ENCODE measurements around the gene CNTNAP2. TPM values are rescaled to one million over a fixed set of nuclear protein-coding genes. Genes with fewer than 3 reads are reported as not detected.

Gene CNTNAP2
- total RNA-seq, 4 donors from 2014 or later = not detected

- in situ Hi-C loops (cut with MboI; ENCODE audit: low sequenced_read_pairs in 4 of 4) (no loop called here), intact Hi-C loops (cut with DNase I; ENCODE audit: low total_unique reads) (no loop called here)
- no peaks in the 10 kb centered on the region for H3K9me3 ChIP-seq
- H3K36me3 ChIP-seq = no peaks in the 10 kb centered on the region
- H3K27ac ChIP-seq = no peak overlapping the region
- no peaks in the 10 kb centered on the region for H3K27me3 ChIP-seq
- TF ChIP-seq POLR2A (IDR thresholded peaks at IDR 0.05) = no peak
- TF ChIP-seq CTCF (IDR thresholded peaks at IDR 0.05 in 4 of 5, conservative IDR thresholded peaks at IDR 0.05 in 1 of 5) = no peak
- no peaks in the 10 kb centered on the region for H3K4me1 ChIP-seq
- H3K4me3 ChIP-seq = no peak overlapping the region
- ATAC-seq (no peak), DNase-seq (no peak)
Measured at GRCh38 chr7:147428075-147428474, 1311.5 kb downstream of the CNTNAP2 start.

DNA sequence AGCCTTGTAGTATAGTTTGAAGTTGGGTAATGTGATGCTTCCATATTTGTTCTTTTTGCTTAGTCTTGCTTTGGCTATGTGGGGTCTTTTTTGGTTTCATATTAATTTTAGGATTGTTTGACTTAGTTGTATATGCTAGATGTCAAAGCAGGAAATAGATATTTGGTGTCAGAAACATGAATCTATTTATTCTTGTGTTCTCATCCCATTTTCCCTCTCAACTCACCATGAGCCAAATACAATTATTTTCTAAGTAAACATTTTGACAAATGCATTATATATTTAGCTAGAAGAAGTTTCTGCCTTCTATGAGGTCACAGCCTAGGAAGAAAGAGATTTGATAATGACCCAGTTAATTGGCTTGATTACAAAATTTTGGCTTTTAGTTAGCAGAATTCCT is 1313.4 kb downstream of the CNTNAP2 start:
- no peaks in the 10 kb centered on the region for H3K9me3 ChIP-seq
- ATAC-seq (no peak), DNase-seq (no peak)
- no peaks in the 10 kb centered on the region for H3K27me3 ChIP-seq
- in situ Hi-C loops (cut with MboI; ENCODE audit: low sequenced_read_pairs in 4 of 4) (no loop called here), intact Hi-C loops (cut with DNase I; ENCODE audit: low total_unique reads) (no loop called here)
- no peaks in the 10 kb centered on the region for H3K4me1 ChIP-seq
- no peak for TF ChIP-seq POLR2A (IDR thresholded peaks at IDR 0.05)
- TF ChIP-seq CTCF (IDR thresholded peaks at IDR 0.05 in 4 of 5, conservative IDR thresholded peaks at IDR 0.05 in 1 of 5) = no peak
- no peak overlapping the region for H3K4me3 ChIP-seq
- H3K27ac ChIP-seq = no peak overlapping the region
- no peaks in the 10 kb centered on the region for H3K36me3 ChIP-seq

DNA sequence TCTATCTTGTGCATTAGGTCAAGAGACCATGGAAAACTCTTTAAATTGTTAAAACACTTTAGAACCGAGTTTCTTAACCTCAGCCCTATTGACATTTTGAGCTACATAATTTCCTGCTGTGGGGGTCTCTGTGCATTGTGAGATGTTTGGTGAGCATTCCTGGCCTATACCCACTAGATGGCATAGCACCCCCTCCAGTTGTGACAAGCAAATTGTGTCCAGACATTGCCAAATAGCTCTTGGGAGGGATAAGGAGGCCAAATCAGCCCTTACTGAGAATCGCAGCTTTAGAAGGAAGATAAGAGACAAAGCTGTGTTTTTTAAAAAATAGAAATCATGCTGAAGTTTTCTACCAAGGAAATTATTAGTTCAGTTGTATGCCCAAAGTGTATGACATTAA is 1315.5 kb downstream of the CNTNAP2 start:
- no peak for ATAC-seq
- in situ Hi-C loops (cut with MboI; ENCODE audit: low sequenced_read_pairs in 4 of 4) = no loop called here
- intact Hi-C loops (cut with DNase I; ENCODE audit: low total_unique reads) = no loop called here
- H3K4me3 ChIP-seq = no peak overlapping the region
- TF ChIP-seq CTCF (IDR thresholded peaks at IDR 0.05 in 4 of 5, conservative IDR thresholded peaks at IDR 0.05 in 1 of 5) (no peak), POLR2A (IDR thresholded peaks at IDR 0.05) (no peak)
- no peaks in the 10 kb centered on the region for H3K36me3 ChIP-seq
- no peaks in the 10 kb centered on the region for H3K27me3 ChIP-seq
- H3K4me1 ChIP-seq = no peaks in the 10 kb centered on the region
- no peaks in the 10 kb centered on the region for H3K9me3 ChIP-seq
- no peak overlapping the region for H3K27ac ChIP-seq
- DNase-seq = no peak

GRCh38 chr7:147432576-147432975 is 1316.0 kb downstream of the CNTNAP2 start:
- in situ Hi-C loops (cut with MboI; ENCODE audit: low sequenced_read_pairs in 4 of 4) (no loop called here), intact Hi-C loops (cut with DNase I; ENCODE audit: low total_unique reads) (no loop called here)
- DNase-seq (no peak), ATAC-seq (no peak)
- Histone ChIP-seq H3K36me3 (no peaks in the 10 kb centered on the region), H3K27ac (no peak overlapping the region), H3K4me1 (no peaks in the 10 kb centered on the region), H3K9me3 (no peaks in the 10 kb centered on the region), H3K4me3 (no peak overlapping the region), H3K27me3 (no peaks in the 10 kb centered on the region)
- TF ChIP-seq POLR2A (IDR thresholded peaks at IDR 0.05) = no peak
- TF ChIP-seq CTCF (IDR thresholded peaks at IDR 0.05 in 4 of 5, conservative IDR thresholded peaks at IDR 0.05 in 1 of 5) = no peak

GRCh38 chr7:147436718-147437117 is 1320.1 kb downstream of the CNTNAP2 start:
- no peak for ATAC-seq
- Histone ChIP-seq H3K27me3 (no peaks in the 10 kb centered on the region), H3K27ac (no peak overlapping the region), H3K36me3 (no peaks in the 10 kb centered on the region), H3K4me1 (no peaks in the 10 kb centered on the region), H3K9me3 (no peaks in the 10 kb centered on the region), H3K4me3 (no peak overlapping the region)
- no peak for DNase-seq
- TF ChIP-seq CTCF (IDR thresholded peaks at IDR 0.05 in 4 of 5, conservative IDR thresholded peaks at IDR 0.05 in 1 of 5) (no peak), POLR2A (IDR thresholded peaks at IDR 0.05) (no peak)
- intact Hi-C loops (cut with DNase I; ENCODE audit: low total_unique reads) = no loop called here
- in situ Hi-C loops (cut with MboI; ENCODE audit: low sequenced_read_pairs in 4 of 4) = no loop called here

Data from gastrocnemius medialis (tissue), 4 donors.